Caco-2 (cell line): ENCODE results near the gene KIF1C. TPM values are rescaled to one million over a fixed set of nuclear protein-coding genes. Genes with fewer than 3 reads are reported as not detected.

ENCODE experiments used
- BruUV-seq: library from RNA; stranded (reverse); fragments of 400-500 nt; replicated peaks from 2 replicates; lab custom pipeline; 2021; lab: Mats Ljungman, UMichigan
- CTCF ChIA-PET: fragments of 300-600 bp; sonication (Branson Sonifier 250); formaldehyde crosslinking; loops from one replicate; lab custom pipeline; 2022; ENCODE audit warnings: antibody characterized with exemption; lab: Charles Lee
- POLR2A ChIA-PET: fragments of 300-600 bp; sonication (Branson Sonifier 250); formaldehyde crosslinking; loops from one replicate; lab custom pipeline; 2022; ENCODE audit warnings: antibody characterized with exemption; lab: Charles Lee
- DNase-seq, 2 experiments: peaks; one replicate each; pipeline versions ENCODE4 v3.0.0 to v3.0.0-alpha.2; 2020 to 2022
- H3K27me3 ChIP-seq: replicated peaks from 2 replicates; pipeline ENCODE4 v1.6.0; 2011; ENCODE audit warnings: low read length; ENCODE audit not compliant: control insufficient read depth, insufficient read depth
- H3K36me3 ChIP-seq: 2 replicates; pipeline ENCODE4 v1.5.1; 2011; ENCODE audit warnings: low read length; ENCODE audit not compliant: control insufficient read depth, insufficient read depth
- H3K4me1 ChIP-seq: fragments of 250-450 bp; sonication (Bioruptor Pico); 2 replicates; pipeline ENCODE4 v1.5.1; 2020; ENCODE audit warnings: mild to moderate bottlenecking
- H3K4me3 ChIP-seq: 2 replicates; pipeline ENCODE4 v1.5.1; 2011; ENCODE audit warnings: low read depth, mild to moderate bottlenecking, control low read depth, low read length
- H3K9me3 ChIP-seq: fragments of 250-450 bp; sonication (Bioruptor Pico); 2 replicates; pipeline ENCODE4 v1.5.1; 2020; ENCODE audit warnings: mild to moderate bottlenecking, moderate library complexity
- H3K27ac Mint-ChIP-seq: one replicate; pipeline ENCODE4 v1.8.0; 2022; ENCODE audit warnings: mixed read lengths; ENCODE audit not compliant: unreplicated experiment
- H3K27me3 Mint-ChIP-seq: one replicate; pipeline ENCODE4 v1.8.0; 2022; ENCODE audit warnings: mixed read lengths; ENCODE audit not compliant: insufficient read depth, unreplicated experiment
- H3K36me3 Mint-ChIP-seq: one replicate; pipeline ENCODE4 v1.8.0; 2022; ENCODE audit warnings: mild to moderate bottlenecking, mixed read lengths; ENCODE audit not compliant: insufficient read depth, unreplicated experiment
- H3K4me1 Mint-ChIP-seq: one replicate; pipeline ENCODE4 v1.8.0; 2022; ENCODE audit warnings: low read depth, mixed read lengths; ENCODE audit not compliant: unreplicated experiment
- H3K4me3 Mint-ChIP-seq: one replicate; pipeline ENCODE4 v1.8.0; 2022; ENCODE audit warnings: mild to moderate bottlenecking, moderate library complexity, mixed read lengths; ENCODE audit not compliant: unreplicated experiment
- H3K9me3 Mint-ChIP-seq: one replicate; pipeline ENCODE4 v1.8.0; 2022; ENCODE audit warnings: mixed read lengths; ENCODE audit not compliant: unreplicated experiment
- CTCF ChIP-seq, 2 experiments: fragments of 200-600 bp in 1 of 2; IDR thresholded peaks; 1 replicate in 1 of 2; 2 replicates in 1 of 2; pipeline versions ENCODE4 v1.5.1 to v1.8.0; 2011 to 2022; ENCODE audit warnings: antibody characterized with exemption in 1 of 2, control low read depth in 1 of 2, inconsistent platforms in 1 of 2, low read depth in 1 of 2, low read length in 1 of 2, mild to moderate bottlenecking in 1 of 2, moderate library complexity in 1 of 2; ENCODE audit not compliant: insufficient read depth in 1 of 2, severe bottlenecking in 1 of 2, unreplicated experiment in 1 of 2
- intact Hi-C: fragments of 100-400 bp; cut with micrococcal nuclease; formaldehyde crosslinking; loops from one replicate; pipeline ENCODE4 v1.10.0; 2022; ENCODE audit not compliant: unreplicated experiment
- total RNA-seq: library from RNA; stranded (reverse); gene quantifications from 2 replicates; pipeline ENCODE4 v1.2.3, GENCODE V29; 2022

KIF1C gene
- total RNA-seq, 1 experiment from 2014 or later: 87.5 TPM

- Mint-ChIP-seq H3K27me3 (no peaks in the 10 kb centered on the region), H3K27ac (no peak overlapping the region), H3K4me1 (no peaks in the 10 kb centered on the region), H3K9me3 (no peaks in the 10 kb centered on the region), H3K4me3 (no peak overlapping the region), H3K36me3 (no peaks in the 10 kb centered on the region)
- Histone ChIP-seq H3K9me3 (no peaks in the 10 kb centered on the region), H3K4me3 (no peak overlapping the region), H3K4me1 (no peaks in the 10 kb centered on the region), H3K36me3 (no peaks in the 10 kb centered on the region), H3K27me3 (no peaks in the 10 kb centered on the region)
- DNase-seq: no peak
- CTCF ChIA-PET: no interaction called here
- BruUV-seq: no TSS peak
- no peak for TF ChIP-seq CTCF (IDR thresholded peaks at IDR 0.05; ENCODE audit: insufficient read depth in 1 of 2, low read depth in 1 of 2, low read length in 1 of 2, severe bottlenecking in 1 of 2, unreplicated experiment in 1 of 2)
- intact Hi-C loops: no loop called here
- POLR2A ChIA-PET: no interaction called here
These were observed 35.1 kb downstream of the KIF1C start for GRCh38 chr17:5032865-5033264.

- no peaks in the 10 kb centered on the region for H3K36me3 Mint-ChIP-seq
- intact Hi-C loops: no loop called here
- no peaks in the 10 kb centered on the region for H3K4me1 Mint-ChIP-seq
- H3K9me3 Mint-ChIP-seq: no peaks in the 10 kb centered on the region
- ChIA-PET CTCF (interaction anchor here (0.6 kb wide), 1 partner anchor 62 kb away, joined by 3 read pairs; no protein-coding TSS in a partner anchor), POLR2A (no interaction called here)
- Histone ChIP-seq H3K4me1 (no peaks in the 10 kb centered on the region), H3K4me3 (no peak overlapping the region), H3K9me3 (no peaks in the 10 kb centered on the region), H3K27me3 (no peaks in the 10 kb centered on the region), H3K36me3 (no peaks in the 10 kb centered on the region)
- BruUV-seq: no TSS peak
- no peak overlapping the region for H3K27ac Mint-ChIP-seq
- no peak overlapping the region for H3K4me3 Mint-ChIP-seq
- no peak for TF ChIP-seq CTCF (IDR thresholded peaks at IDR 0.05; ENCODE audit: insufficient read depth in 1 of 2, low read depth in 1 of 2, low read length in 1 of 2, severe bottlenecking in 1 of 2, unreplicated experiment in 1 of 2)
- no peak for DNase-seq
- no peaks in the 10 kb centered on the region for H3K27me3 Mint-ChIP-seq
These were observed 35.7 kb downstream of the KIF1C start for GRCh38 chr17:5033352-5034015.

DNA sequence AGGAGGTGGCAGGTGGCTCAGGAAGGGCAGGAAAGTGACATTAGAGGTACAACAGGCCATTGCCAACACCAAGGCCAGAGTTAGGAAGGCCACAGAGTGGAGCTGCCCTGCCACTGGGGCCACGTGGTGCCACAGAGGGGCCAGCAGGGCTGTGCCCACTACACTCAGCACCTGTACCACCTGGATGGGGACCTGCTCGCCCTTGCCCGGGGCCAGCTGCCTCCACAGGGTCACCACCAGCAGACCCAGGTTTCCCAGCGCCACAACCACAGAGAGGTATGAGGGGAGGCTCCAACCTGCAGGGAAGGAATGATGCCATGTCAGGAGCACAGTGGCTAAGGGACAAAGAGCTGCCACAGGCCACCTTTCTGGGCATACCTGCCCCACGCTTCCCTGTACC lies 36.3 kb downstream of the KIF1C start:
- TF ChIP-seq CTCF (IDR thresholded peaks at IDR 0.05; ENCODE audit: insufficient read depth in 1 of 2, low read depth in 1 of 2, low read length in 1 of 2, severe bottlenecking in 1 of 2, unreplicated experiment in 1 of 2): no peak

More for the DNA sequence above, 36.3 kb downstream of the KIF1C start:
- BruUV-seq: no TSS peak
- no peak overlapping the region for H3K27ac Mint-ChIP-seq
- no peaks in the 10 kb centered on the region for H3K27me3 ChIP-seq
- intact Hi-C loops: no loop called here
- H3K27me3 Mint-ChIP-seq: no peaks in the 10 kb centered on the region
- CTCF ChIA-PET: interaction anchor here (0.6 kb wide), 1 partner anchor 63 kb away, joined by 3 read pairs; no protein-coding TSS in a partner anchor
- no peak overlapping the region for H3K4me3 ChIP-seq
- H3K4me1 Mint-ChIP-seq: no peaks in the 10 kb centered on the region
- POLR2A ChIA-PET: no interaction called here
- H3K36me3 ChIP-seq: no peaks in the 10 kb centered on the region
- H3K4me3 Mint-ChIP-seq: no peak overlapping the region
- no peaks in the 10 kb centered on the region for H3K9me3 ChIP-seq
- H3K9me3 Mint-ChIP-seq: no peaks in the 10 kb centered on the region
- H3K4me1 ChIP-seq: no peaks in the 10 kb centered on the region
- DNase-seq: no peak
- H3K36me3 Mint-ChIP-seq: no peaks in the 10 kb centered on the region
